RWPE2 (cell line): Measurements from ENCODE around the gene NFYC.

Source experiments
- ATAC-seq: fragments of 200-7000 bp; cut with Tn5 transposase; 3 replicates; pipeline ENCODE4 v1.9.1; 2021; ENCODE audit warnings: low read depth
- DNase-seq: peaks from one replicate; pipeline ENCODE4 v3.0.0-alpha.2; 2020; ENCODE audit warnings: low spot score
- H3K27ac ChIP-seq: fragments of 450-650 bp; 2 replicates; pipeline ENCODE4 v1.5.1; 2017; ENCODE audit warnings: mild to moderate bottlenecking; ENCODE audit not compliant: poor library complexity, severe bottlenecking
- H3K27me3 ChIP-seq: fragments of 250-450 bp; sonication (Bioruptor Pico); 2 replicates; pipeline ENCODE4 v1.5.1; 2021; ENCODE audit warnings: mild to moderate bottlenecking, moderate library complexity; ENCODE audit not compliant: insufficient read depth, poor library complexity, severe bottlenecking
- H3K36me3 ChIP-seq: fragments of 250-450 bp; sonication (Bioruptor Pico); 2 replicates; pipeline ENCODE4 v1.5.1; 2020; ENCODE audit warnings: low read depth, mild to moderate bottlenecking, moderate library complexity
- H3K4me1 ChIP-seq: fragments of 250-450 bp; sonication (Bioruptor Pico); 2 replicates; pipeline ENCODE4 v1.5.1; 2021; ENCODE audit warnings: mild to moderate bottlenecking, moderate library complexity; ENCODE audit not compliant: insufficient read depth, poor library complexity, severe bottlenecking
- H3K4me3 ChIP-seq: fragments of 250-450 bp; sonication (Bioruptor Pico); 2 replicates; pipeline ENCODE4 v1.5.1; 2021; ENCODE audit warnings: mild to moderate bottlenecking, moderate library complexity; ENCODE audit not compliant: severe bottlenecking
- H3K9me3 ChIP-seq: fragments of 250-450 bp; sonication (Bioruptor Pico); 2 replicates; pipeline ENCODE4 v1.5.1; 2021; ENCODE audit warnings: mild to moderate bottlenecking, moderate library complexity; ENCODE audit not compliant: severe bottlenecking
- TF ChIP-seq, protein P1 (sequence below): fragments of 450-650 bp; IDR thresholded peaks from one replicate; pipeline ENCODE4 v1.5.1; 2017; ENCODE audit warnings: mild to moderate bottlenecking, moderate library complexity; ENCODE audit not compliant: poor library complexity, severe bottlenecking

NFYC gene

DNA sequence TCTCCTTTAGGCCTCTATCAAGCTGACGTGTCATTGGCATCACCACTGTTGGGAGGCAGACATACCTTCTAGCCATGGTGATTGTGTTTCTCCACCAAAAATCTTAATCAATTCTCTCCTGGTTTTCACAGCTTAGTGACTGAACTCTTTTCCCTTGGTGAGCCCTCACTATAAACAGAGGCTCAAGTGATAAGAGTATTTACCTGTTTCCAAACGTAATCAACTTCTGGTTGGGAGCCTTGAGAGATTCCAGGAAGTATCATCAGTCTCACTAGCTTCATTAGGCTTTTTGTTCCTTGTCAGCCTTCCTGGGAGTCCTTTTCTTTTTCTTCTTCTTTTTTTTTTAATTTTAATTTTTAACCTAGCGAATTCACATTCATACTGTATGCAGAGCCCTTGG is 58.3 kb downstream of the NFYC start:
- Histone ChIP-seq H3K36me3 (peaks cover 74% of the 10 kb centered on the region), H3K4me3 (no peak overlapping the region), H3K27ac (peak overlapping the region; percentile 6), H3K9me3 (no peaks in the 10 kb centered on the region), H3K4me1 (peaks cover 13% of the 10 kb centered on the region), H3K27me3 (no peaks in the 10 kb centered on the region)
- DNase-seq (no peak), ATAC-seq (no peak)
- TF ChIP-seq, protein P1, sequence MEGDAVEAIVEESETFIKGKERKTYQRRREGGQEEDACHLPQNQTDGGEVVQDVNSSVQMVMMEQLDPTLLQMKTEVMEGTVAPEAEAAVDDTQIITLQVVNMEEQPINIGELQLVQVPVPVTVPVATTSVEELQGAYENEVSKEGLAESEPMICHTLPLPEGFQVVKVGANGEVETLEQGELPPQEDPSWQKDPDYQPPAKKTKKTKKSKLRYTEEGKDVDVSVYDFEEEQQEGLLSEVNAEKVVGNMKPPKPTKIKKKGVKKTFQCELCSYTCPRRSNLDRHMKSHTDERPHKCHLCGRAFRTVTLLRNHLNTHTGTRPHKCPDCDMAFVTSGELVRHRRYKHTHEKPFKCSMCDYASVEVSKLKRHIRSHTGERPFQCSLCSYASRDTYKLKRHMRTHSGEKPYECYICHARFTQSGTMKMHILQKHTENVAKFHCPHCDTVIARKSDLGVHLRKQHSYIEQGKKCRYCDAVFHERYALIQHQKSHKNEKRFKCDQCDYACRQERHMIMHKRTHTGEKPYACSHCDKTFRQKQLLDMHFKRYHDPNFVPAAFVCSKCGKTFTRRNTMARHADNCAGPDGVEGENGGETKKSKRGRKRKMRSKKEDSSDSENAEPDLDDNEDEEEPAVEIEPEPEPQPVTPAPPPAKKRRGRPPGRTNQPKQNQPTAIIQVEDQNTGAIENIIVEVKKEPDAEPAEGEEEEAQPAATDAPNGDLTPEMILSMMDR = no peak

DNA sequence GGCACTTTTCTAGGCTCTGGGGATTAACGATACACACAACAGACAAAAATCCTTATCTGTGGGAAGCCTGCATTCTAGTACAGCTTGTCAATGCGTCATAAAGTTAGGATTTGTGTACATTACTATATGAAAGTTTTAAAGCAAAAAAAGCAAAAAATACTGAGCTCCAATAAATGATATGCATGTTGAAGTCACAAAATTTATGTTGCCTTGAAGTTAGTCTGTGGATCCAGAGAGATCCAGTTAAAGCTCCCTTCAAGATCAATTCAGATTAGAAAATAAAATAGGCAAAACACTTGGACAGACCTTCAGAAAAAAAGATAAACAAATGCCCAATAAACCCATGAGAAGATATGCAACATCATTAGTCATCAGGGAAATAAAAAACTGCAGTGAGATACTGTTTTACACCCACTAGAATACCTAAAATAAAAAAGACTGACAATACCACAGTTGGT is 59.0 kb downstream of the NFYC start:
- Histone ChIP-seq H3K4me1 (peaks cover 13% of the 10 kb centered on the region), H3K27ac (peak overlapping the region; percentile 6)

DNA sequence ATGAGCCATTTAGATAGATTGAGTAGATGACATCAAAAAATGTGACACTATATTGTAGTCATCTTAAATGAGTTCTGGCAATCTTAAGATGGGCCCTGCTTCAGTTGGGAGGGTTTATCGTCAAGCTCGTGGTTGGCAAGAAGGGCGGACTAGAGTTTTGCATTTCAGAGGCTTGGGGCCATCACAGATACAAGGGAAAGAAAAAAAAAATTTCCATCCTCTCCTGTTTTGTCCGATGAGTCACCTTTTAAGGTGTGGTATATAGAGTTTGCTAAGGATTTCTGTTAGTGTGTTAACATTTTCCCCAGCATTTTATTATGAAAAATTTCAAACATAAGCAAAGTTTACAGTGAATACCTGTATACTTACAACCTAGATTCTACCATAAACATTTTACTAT is 60.3 kb downstream of the NFYC start:
- no peak overlapping the region for H3K4me3 ChIP-seq
- TF ChIP-seq, protein P1 = no peak
- peak; percentile 66; the same call in 2 of the 3 replicates for ATAC-seq
- H3K4me1 ChIP-seq = peaks cover 13% of the 10 kb centered on the region
- no peak for DNase-seq
- H3K27me3 ChIP-seq = no peaks in the 10 kb centered on the region
- H3K27ac ChIP-seq = no peak overlapping the region
- no peaks in the 10 kb centered on the region for H3K9me3 ChIP-seq
- peaks cover 80% of the 10 kb centered on the region for H3K36me3 ChIP-seq

More for the DNA sequence above, 59.0 kb downstream of the NFYC start:
- no peaks in the 10 kb centered on the region for H3K9me3 ChIP-seq
- H3K36me3 ChIP-seq = peaks cover 79% of the 10 kb centered on the region
- no peaks in the 10 kb centered on the region for H3K27me3 ChIP-seq
- H3K4me3 ChIP-seq = no peak overlapping the region
- no peak for DNase-seq
- TF ChIP-seq, protein P1 = no peak
- peak; percentile 31; the same call in 1 of the 3 replicates for ATAC-seq

DNA sequence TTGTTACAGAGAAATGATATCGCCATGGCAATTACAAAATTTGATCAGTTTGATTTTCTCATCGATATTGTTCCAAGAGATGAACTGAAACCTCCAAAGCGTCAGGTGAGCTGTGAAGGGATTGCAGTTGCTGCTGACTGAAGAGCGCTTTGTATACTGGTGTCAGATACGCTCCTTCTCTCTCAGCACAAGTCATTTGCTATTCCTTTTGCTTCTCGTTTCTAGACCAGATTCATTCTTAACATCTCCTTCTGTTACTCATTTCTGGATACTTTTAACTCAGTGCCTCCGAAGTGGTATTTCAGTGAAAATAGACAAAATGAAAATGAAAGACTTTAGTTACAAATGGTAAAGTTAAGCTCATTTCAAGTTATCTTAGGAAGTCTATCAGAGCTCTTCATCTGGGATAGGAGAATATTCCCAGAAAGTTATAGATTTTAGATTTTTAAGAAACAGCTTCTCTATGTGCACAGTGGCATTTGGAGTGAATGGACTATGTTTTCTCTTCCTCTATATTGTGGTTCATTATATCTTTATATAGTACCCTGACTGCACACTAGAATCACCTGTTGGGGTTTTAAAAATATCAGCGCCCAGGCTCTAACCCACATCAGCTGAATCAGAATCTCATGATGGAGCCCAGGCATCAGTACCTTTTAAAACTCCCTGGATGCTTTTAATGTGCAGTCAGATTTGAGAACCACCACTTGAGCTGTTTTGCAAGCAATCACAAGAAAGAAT is 61.8 kb downstream of the NFYC start:
- TF ChIP-seq, protein P1 = no peak
- H3K9me3 ChIP-seq = no peaks in the 10 kb centered on the region
- no peak overlapping the region for H3K4me3 ChIP-seq
- DNase-seq (no peak), ATAC-seq (no peak)
- peaks cover 13% of the 10 kb centered on the region for H3K4me1 ChIP-seq
- H3K36me3 ChIP-seq = peaks cover 86% of the 10 kb centered on the region
- H3K27ac ChIP-seq = no peak overlapping the region
- H3K27me3 ChIP-seq = no peaks in the 10 kb centered on the region

DNA sequence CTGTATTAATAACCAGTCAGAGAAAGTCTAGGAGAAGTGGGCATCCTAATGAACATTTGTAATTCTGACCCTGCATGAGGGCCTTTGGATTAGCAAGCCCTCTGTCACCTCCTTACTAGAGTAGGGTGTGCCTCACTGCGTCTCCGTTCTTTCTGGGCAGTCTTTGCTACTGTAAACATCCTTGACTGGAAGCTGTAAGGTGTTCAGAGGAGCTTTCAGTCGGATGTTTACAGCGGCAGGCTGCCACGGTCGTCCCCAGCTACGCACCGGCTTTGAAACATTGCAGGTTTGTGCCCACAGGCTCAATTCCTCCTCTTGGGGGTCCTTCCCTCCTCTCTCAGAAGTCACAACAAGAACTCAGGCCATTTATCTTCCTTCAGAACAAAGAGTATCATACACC is 62.7 kb downstream of the NFYC start:
- TF ChIP-seq, protein P1 = no peak
- no peak for DNase-seq
- Histone ChIP-seq H3K27ac (no peak overlapping the region), H3K4me1 (peaks cover 13% of the 10 kb centered on the region), H3K4me3 (no peak overlapping the region), H3K27me3 (no peaks in the 10 kb centered on the region), H3K36me3 (peaks cover 85% of the 10 kb centered on the region), H3K9me3 (no peaks in the 10 kb centered on the region)
- no peak for ATAC-seq
